SK-N-SH (cell line): ENCODE measurements around the gene C1GALT1. TPM values are rescaled to one million over a fixed set of nuclear protein-coding genes. Genes with fewer than 3 reads are reported as not detected.
A peak's percentile ranks its signal among the peaks of the same experiment; 100 is the strongest.

Source experiments
- CTCF ChIA-PET: fragments of 300-600, 350-600 bp; formaldehyde crosslinking; extraction: SDS; loops from one replicate; lab custom pipeline; 2021; lab: Yijun Ruan, JAX
- POLR2A ChIA-PET: fragments of 350-600 bp; sonication (Branson Sonifier 250); formaldehyde crosslinking; extraction: SDS; loops from one replicate; lab custom pipeline; 2020; ENCODE audit warnings: antibody characterized with exemption, inconsistent platforms; lab: Yijun Ruan, JAX
- DNase-seq: peaks from one replicate; pipeline ENCODE4 v3.0.0; 2012
- H2AFZ ChIP-seq: fragments of 200-600 bp; sonication (generic); 2 replicates; pipeline ENCODE4 v1.8.1; 2016; ENCODE audit warnings: antibody characterized with exemption, mild to moderate bottlenecking, low read depth
- H3F3A ChIP-seq: fragments of 200-600 bp; sonication (generic); replicated peaks from 2 replicates; pipeline ENCODE3; 2016; ENCODE audit warnings: antibody characterized with exemption, mild to moderate bottlenecking; ENCODE audit not compliant: insufficient read depth
- H3K27ac ChIP-seq, 2 experiments: fragments of 200-500 bp in 1 of 2; fragments of 200-600 bp in 1 of 2; sonication (Bioruptor generic) in 1 of 2; sonication (generic), shearing (Covaris generic) in 1 of 2; 2 replicates each; pipeline versions ENCODE4 v1.5.1 to v1.6.1; 2014 to 2016; ENCODE audit warnings: low read depth in 2 of 2, inconsistent platforms in 1 of 2, low read length in 1 of 2, mild to moderate bottlenecking in 1 of 2, mixed read lengths in 1 of 2
- H3K27me3 ChIP-seq: fragments of 200-600 bp; sonication (generic), shearing (Covaris generic); 2 replicates; pipeline ENCODE4 v1.6.1; 2016; ENCODE audit warnings: mixed run types; ENCODE audit not compliant: insufficient read depth
- H3K36me3 ChIP-seq, 2 experiments: fragments of 200-500 bp in 1 of 2; fragments of 200-600 bp in 1 of 2; sonication (Bioruptor generic) in 1 of 2; sonication (generic) in 1 of 2; replicated peaks in 1 of 2; 2 replicates each; pipeline versions ENCODE3 to v1.5.1; 2014 to 2016; ENCODE audit warnings: low read length in 1 of 2, mild to moderate bottlenecking in 1 of 2; ENCODE audit not compliant: insufficient read depth in 2 of 2, control insufficient read depth in 1 of 2
- H3K4me1 ChIP-seq, 2 experiments: fragments of 200-500 bp in 1 of 2; fragments of 200-600 bp in 1 of 2; sonication (Bioruptor generic) in 1 of 2; sonication (generic), shearing (Covaris generic) in 1 of 2; 2 replicates each; pipeline versions ENCODE4 v1.5.1 to v1.6.1; 2014 to 2016; ENCODE audit warnings: low read depth in 1 of 2, low read length in 1 of 2, mixed run types in 1 of 2; ENCODE audit not compliant: insufficient read depth in 2 of 2, control insufficient read depth in 1 of 2
- H3K4me2 ChIP-seq: fragments of 200-600 bp; sonication (generic), shearing (Covaris generic); 2 replicates; pipeline ENCODE4 v1.6.1; 2017; ENCODE audit warnings: mixed run types
- H3K4me3 ChIP-seq, 2 experiments: fragments of 200-500 bp in 1 of 2; fragments of 200-600 bp in 1 of 2; sonication (Bioruptor generic) in 1 of 2; sonication (generic), shearing (Covaris generic) in 1 of 2; 2 replicates each; pipeline versions ENCODE4 v1.5.1 to v1.8.1; 2014 to 2016; ENCODE audit warnings: low read depth in 2 of 2, inconsistent platforms in 1 of 2, low read length in 1 of 2, mild to moderate bottlenecking in 1 of 2, mixed read lengths in 1 of 2, moderate library complexity in 1 of 2
- H3K79me2 ChIP-seq: fragments of 200-600 bp; sonication (generic); 2 replicates; pipeline ENCODE4 v1.8.1; 2017; ENCODE audit warnings: mild to moderate bottlenecking; ENCODE audit not compliant: insufficient read depth
- H3K9ac ChIP-seq: fragments of 200-600 bp; sonication (generic); 2 replicates; pipeline ENCODE4 v1.6.1; 2017; ENCODE audit warnings: mixed run types
- H3K9me2 ChIP-seq: fragments of 200-600 bp; sonication (generic); 2 replicates; pipeline ENCODE4 v1.6.1; 2017; ENCODE audit warnings: mixed run types
- H3K9me3 ChIP-seq: fragments of 200-600 bp; sonication (generic); 2 replicates; pipeline ENCODE4 v1.6.1; 2017; ENCODE audit warnings: mixed run types, mild to moderate bottlenecking, moderate library complexity
- H4K20me1 ChIP-seq: fragments of 200-600 bp; sonication (generic); 2 replicates; pipeline ENCODE4 v1.6.1; 2017; ENCODE audit warnings: mild to moderate bottlenecking, mixed run types; ENCODE audit not compliant: insufficient read depth
- CTCF ChIP-seq: fragments of 200-600 bp; sonication (generic); IDR thresholded peaks from 2 replicates; pipeline ENCODE4 v1.6.1; 2017; ENCODE audit warnings: antibody characterized with exemption, mild to moderate bottlenecking, moderate library complexity
- GABPA ChIP-seq: IDR thresholded peaks from 2 replicates; pipeline ENCODE4 v1.4.0; 2012; ENCODE audit warnings: low read depth, mild to moderate bottlenecking
- JUND ChIP-seq: IDR thresholded peaks from 2 replicates; pipeline ENCODE4 v1.4.0; 2012
- MAX ChIP-seq: IDR thresholded peaks from 2 replicates; pipeline ENCODE4 v1.4.0; 2012; ENCODE audit warnings: low read depth
- MXI1 ChIP-seq: IDR thresholded peaks from 2 replicates; pipeline ENCODE4 v1.6.1; 2012; ENCODE audit warnings: mild to moderate bottlenecking, low read depth, low read length, improper control_type of control experiment
- PBX3 ChIP-seq: IDR thresholded peaks from 2 replicates; pipeline ENCODE4; 2012
- POLR2AphosphoS5 ChIP-seq: IDR thresholded peaks from 2 replicates; pipeline ENCODE4 v1.6.1; 2012; ENCODE audit warnings: low read depth, low read length
- RAD21 ChIP-seq: IDR thresholded peaks from 2 replicates; pipeline ENCODE4 v1.6.1; 2012; ENCODE audit warnings: mild to moderate bottlenecking, low read length
- RXRA ChIP-seq: IDR thresholded peaks from 2 replicates; pipeline ENCODE4 v1.4.0; 2012; ENCODE audit warnings: low read depth, mild to moderate bottlenecking, borderline replicate concordance
- TCF12 ChIP-seq: IDR thresholded peaks from 2 replicates; pipeline ENCODE4 v1.4.0; 2012
- USF1 ChIP-seq: IDR thresholded peaks from 2 replicates; pipeline ENCODE4 v1.4.0; 2012; ENCODE audit warnings: low read depth, borderline replicate concordance
- USF2 ChIP-seq: fragments of 150-350 bp; IDR thresholded peaks from 2 replicates; pipeline ENCODE4 v1.6.1; 2017; ENCODE audit warnings: antibody characterized with exemption, low read length, low read depth, borderline replicate concordance
- ZBTB33 ChIP-seq: IDR thresholded peaks from 2 replicates; pipeline ENCODE4 v1.4.0; 2012; ENCODE audit warnings: low read depth, borderline replicate concordance
- WGBS: methylation state at CpG from one replicate; pipeline ENCODE4 v1.1.6; 2017; ENCODE audit warnings: low lambda C conversion rate; 5-methylcytosine and 5-hydroxymethylcytosine counted together
- polyA plus RNA-seq, 3 experiments: library from polyadenylated mRNA; depleted of rRNA; stranded (reverse); fragments of >200 nt; gene quantifications; 2 replicates each; pipeline ENCODE4 v1.2.3, GENCODE V29; 2012

The C1GALT1 gene
- polyA plus RNA-seq, 1 of the 3 experiments (the other 2 are of a cell fraction) = 15.2 TPM

GRCh38 chr7:7180725-7181449 lies 1.5 kb upstream of the C1GALT1 start:
- Histone ChIP-seq H3K4me2 (peak overlapping the region; percentile 80), H3K79me2 (peaks cover 28% of the 10 kb centered on the region), H3K4me1 (peaks cover 25% of the 10 kb centered on the region in 2 experiments), H4K20me1 (no peaks in the 10 kb centered on the region), H2AFZ (peak overlapping the region; percentile 92), H3K27ac (peak overlapping the region; percentile 85 to 99; a peak in 3 of 4 replicates), H3K9me2 (no peaks in the 10 kb centered on the region), H3K9ac (peak overlapping the region; percentile 64; the same call in 1 of the 2 replicates), H3F3A (peaks cover 38% of the 10 kb centered on the region), H3K36me3 (peaks cover 0 to 7% of the 10 kb centered on the region in 2 experiments), H3K9me3 (no peaks in the 10 kb centered on the region), H3K4me3 (peak overlapping the region in 1 of 2 experiments; percentile 100; a peak in 3 of 4 replicates), H3K27me3 (no peaks in the 10 kb centered on the region)
- 90% methylated on average over 8 of the region's 8 CpGs for WGBS
- TF ChIP-seq CTCF = no peak
- no peak for TF ChIP-seq POLR2AphosphoS5
- TF ChIP-seq RAD21 = no peak
- no peak for TF ChIP-seq PBX3
- TF ChIP-seq MAX = no peak
- no peak for TF ChIP-seq MXI1
- no peak for TF ChIP-seq JUND
- TF ChIP-seq USF2 = no peak
- no peak for TF ChIP-seq USF1
- TF ChIP-seq GABPA = no peak
- TF ChIP-seq RXRA = no peak
- no peak for TF ChIP-seq TCF12
- TF ChIP-seq ZBTB33 = no peak
- DNase-seq = no peak
- ChIA-PET POLR2A (interaction anchor here (0.6 kb wide), 1 partner anchor 165 kb away, joined by 3 read pairs; no protein-coding TSS in a partner anchor), CTCF (interaction anchor here (0.7 to 2.4 kb wide), 12 partner anchors 8 to 1115 kb away, joined by 3 to 14 read pairs (median 4); no protein-coding TSS in a partner anchor)
